DMS53 treated with DMSO at 0.1 percent for 48 hours (cell line): ENCODE measurements around the gene TCHHL1.
"Not testable (repeated sequence)": the region's sequence is repeated elsewhere in the genome, so short reads cannot be mapped to it uniquely, and the experiment has no call there.

Experiments used
- DNase-seq: peaks from one replicate; lab custom pipeline; 2025; ENCODE audit not compliant: unreplicated experiment; lab: John Stamatoyannopoulos, UW

Gene TCHHL1

DNA sequence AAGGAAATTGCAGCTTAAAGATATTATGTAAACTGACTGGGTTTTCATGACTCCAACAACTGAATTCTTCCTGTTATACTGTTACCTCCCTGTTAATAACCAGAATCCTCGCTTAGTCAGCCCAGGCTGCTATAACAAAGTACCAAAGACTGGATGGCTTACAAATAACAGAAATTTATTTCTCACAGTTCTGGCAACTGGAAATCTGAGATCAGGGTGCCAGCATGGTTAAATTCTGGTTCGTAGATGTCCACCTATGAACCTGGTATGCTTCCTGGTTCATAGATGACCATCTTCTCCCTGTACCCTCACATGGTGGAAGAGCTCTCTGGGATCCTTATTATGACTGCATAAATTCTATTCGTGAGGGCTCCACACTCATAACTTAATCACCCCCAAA, 8.1 kb upstream of the TCHHL1 start:
- DNase-seq: no peak

DNA sequence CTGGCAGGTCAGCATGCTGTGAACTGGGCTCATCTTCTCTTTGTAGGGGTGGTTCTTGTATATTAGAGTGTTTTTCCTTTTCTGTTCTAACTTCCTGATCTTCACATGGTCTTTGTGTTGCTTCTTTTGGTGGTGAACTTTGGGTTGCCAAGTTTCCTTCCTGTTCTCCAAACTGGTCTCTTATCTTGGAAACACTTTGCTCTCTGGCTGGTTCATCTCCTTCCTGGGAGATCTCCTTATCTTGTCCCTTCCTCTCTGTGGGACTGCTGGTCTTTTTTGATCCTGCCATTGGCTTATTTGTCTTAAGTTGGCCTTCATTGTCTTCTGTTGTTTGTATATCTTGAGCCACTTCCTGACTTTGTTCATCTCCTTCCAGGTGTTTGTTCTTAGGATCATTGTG, 2.1 kb downstream of the TCHHL1 start:
- no peak for DNase-seq

- no peak for DNase-seq
Observed at GRCh38 chr1:152084853-152085252, 4.0 kb downstream of the TCHHL1 start.

- DNase-seq: not testable (repeated sequence)
Observed at GRCh38 chr1:152081026-152081425, 7.8 kb downstream of the TCHHL1 start.

GRCh38 chr1:152080494-152080893, 8.4 kb downstream of the TCHHL1 start:
- not testable (repeated sequence) for DNase-seq

GRCh38 chr1:152078831-152079441, 9.9 kb downstream of the TCHHL1 start:
- DNase-seq: no peak

GRCh38 chr1:152072311-152072710, 16.6 kb downstream of the TCHHL1 start:
- DNase-seq: no peak

DNA sequence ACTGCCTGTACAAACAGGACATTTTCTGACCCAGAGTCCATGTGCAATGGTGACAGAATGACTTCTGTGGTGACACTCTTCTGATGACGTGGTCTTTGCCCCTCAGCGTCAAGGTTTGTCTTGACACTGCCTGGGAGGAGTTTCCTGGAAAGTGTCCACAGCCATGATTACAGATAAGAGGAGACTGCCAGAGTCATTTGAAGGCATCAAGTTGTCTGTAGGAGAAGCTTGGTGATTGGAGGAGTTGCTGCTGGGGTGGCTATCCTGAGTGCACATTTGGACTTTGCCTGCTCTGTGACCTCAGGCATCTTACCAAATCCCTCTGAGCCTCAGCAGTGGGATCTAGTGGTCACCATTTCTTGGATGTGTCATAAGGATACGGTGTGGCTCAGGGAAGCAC, 17.7 kb downstream of the TCHHL1 start:
- no peak for DNase-seq

DNA sequence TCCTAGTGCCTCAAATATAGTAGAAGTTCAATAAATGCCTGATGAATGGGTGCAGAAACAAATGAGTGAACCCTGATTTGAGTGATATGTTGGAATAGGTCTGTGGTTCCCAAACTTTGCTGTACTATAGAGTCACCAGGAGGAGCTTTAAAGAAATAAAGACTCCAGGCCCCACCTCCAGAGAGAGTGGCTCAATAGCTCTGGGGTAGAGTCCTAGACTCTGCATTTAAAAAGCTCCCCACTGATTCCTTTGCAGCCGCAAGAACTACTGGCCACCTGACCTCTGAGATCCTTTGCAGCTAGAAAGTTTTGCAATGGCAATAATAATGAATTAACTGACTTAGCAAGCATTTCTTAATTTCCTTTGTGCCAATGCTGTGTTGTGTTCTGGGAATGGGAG, 20.9 kb downstream of the TCHHL1 start:
- no peak for DNase-seq

DNA sequence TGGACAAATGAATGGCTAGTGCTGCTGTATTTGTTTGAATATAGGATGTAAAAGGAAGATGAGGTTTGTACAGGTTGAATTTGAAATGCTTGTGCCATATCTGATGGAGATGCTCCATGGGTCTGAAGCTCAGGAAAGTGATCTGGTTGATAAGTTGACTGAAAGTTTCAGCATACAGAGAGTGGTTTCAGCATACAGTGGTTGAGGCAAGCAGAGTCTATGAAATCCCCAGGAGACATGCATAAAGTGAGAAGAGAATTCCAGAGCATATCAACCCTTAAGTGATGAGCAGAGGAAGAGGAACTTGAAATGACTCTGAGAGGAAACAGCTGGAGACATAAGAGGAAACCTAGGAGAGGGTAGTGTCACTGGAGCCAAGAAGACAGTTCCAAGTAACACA, 21.7 kb downstream of the TCHHL1 start:
- DNase-seq: no peak

DNA sequence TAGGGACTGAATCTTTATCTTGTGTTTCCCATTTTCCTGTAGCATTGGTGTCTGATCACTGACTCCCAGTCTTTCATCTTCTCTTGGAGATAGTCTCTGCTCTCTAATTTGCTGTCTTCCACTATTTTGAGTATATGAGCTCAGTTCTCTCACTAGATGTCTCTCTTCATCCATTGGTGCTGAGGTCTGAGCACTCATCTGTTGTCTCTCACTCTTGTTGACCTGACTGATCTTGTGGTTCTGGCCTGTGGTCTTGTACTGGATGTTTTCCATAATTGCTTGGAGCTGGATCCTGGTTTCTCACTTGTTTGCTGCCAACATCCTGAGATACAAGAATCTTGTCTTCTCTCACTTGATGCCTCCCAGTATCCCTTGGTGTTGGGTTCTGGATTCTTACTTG, 26.9 kb downstream of the TCHHL1 start:
- DNase-seq: no peak

- DNase-seq: peak; percentile 55
Observed at GRCh38 chr1:152053375-152053774, 35.5 kb downstream of the TCHHL1 start.

DNA sequence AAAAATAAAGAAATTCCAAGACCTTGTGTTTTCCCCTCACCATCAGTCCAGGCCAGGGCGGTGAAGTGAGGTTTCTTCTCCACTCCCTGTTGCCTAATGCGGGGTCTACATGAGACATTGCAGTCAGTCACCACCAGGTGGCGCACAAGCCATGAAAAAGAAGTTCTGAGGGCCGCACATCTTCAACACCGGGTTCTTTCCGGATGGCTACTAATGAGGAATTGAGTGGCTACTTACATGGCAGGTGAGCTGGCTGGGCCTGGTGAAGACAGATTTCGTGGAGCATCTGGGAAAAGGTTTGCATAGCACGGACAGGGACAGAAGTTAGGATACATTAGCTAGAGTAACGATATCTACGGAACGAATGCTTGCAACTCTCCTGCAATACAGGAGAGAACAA, 36.3 kb downstream of the TCHHL1 start:
- DNase-seq: peak; percentile 83

- no peak for DNase-seq
Observed at GRCh38 chr1:152050886-152051675, 37.8 kb downstream of the TCHHL1 start.

DNA sequence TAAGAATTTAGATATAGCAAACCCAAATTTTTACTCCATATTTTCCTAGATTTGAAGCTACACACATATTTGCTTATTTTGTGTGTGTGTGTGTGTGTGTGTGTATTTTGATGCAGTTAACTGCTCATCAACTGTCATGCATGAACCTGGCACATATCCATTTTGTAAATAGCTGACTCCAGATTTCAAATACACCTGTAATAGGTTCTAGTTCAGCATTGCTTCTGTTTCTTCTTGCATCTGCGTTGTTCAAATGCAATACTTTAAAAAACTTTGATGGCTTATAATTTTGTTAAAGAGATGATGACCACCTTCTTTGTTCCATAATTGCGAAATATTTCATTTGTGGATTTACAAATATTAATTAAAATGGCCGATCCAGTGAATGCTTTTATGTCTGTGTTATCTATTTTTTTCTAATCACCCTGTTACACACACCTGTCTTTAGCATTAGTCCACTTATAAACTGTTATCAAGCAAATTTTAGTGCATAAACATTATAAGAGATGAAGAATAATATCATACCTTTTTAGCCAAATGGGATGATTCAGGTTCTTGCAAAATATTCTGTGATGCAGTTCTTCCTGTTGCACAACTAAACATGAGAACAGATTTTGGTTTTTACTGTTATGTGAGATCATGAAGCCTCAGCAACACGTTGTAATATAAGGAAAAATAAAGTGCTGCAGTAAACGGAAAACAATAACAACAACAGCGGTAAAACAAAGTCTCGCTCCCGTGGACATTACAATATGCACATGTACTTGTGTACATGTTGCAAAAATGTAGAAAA, 39.4 kb downstream of the TCHHL1 start:
- DNase-seq: no peak

DNA sequence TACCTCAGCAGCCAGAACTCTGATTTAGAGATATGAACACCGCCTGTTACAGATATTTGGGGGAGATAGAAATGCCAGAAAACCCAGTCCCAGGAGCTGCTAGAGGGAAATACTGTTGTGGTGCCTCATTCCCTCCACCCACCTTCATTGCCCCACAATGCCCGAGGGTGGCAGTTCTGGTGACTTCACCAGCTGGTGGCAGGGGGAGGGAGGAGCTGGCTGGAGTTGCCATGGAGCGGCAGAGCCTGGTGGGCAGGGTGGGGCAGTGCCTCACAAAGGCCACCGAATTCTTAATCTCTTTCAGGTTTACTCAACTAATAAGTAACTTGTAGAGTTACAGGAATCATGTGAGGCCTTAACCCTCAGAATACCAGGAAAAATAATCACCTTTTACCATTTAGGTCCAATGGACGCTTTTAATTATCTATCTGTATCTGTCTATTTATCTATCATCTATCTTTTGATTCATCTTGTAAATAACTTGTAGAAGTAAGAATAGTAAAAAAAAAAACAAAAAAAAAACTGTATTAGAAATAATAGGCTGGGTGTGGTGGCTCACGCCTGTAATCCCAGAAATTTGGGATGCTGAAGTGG, 40.4 kb downstream of the TCHHL1 start:
- no peak for DNase-seq

DNA sequence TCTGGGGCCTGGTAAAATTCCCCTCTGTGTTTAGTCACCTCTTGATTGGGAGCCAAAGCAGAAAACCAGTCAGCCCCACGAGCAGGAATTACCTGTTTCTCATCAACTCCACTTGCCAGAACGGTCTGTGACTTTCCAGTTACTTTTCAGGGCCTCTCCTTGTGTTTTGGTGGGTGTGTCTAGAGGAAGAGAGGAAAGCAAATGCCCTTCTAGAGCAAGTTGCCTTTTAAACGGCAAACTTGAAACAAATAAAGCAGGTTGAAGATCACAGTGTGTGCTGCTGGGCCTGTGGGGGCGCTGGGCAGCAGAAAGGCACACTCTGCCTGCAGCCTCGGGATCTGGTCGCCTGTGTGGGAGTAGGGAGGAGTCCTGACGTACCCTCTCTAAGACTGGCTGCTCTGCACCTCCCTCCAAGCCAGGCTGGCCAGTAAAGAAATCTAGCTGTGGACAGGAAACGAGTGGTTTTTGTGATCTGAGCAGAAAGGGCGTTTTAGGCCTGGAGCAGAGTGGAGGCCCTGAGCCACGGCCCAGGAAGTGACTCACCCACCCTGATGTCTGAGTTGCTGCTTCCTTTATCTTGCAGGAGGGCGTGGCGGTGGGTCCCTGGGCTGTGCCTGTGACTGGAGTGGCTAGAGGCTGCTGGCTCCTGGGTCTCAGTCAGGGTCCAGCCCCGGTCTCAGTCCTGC, 41.0 kb downstream of the TCHHL1 start:
- peak; percentile 97 for DNase-seq

GRCh38 chr1:152047413-152047729, 41.5 kb downstream of the TCHHL1 start:
- no peak for DNase-seq

DNA sequence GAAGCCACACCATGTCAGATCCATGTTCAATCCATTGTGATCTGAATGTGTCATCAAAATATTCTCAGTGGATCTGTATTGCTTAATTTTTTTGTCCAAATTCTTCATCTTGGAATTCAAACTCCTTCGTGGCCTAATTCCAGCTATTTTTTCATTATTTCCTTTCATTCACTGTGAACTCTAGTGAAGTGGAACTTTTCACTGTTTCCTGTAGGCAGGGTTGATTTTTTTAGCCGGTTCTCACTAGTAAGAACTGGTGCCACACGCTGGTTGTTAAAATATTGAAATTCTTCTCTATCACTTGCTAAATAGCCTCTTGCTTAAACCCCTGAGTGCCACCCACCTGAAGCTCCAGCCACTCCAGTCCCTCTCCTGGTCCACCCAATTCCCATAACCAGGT, 44.5 kb downstream of the TCHHL1 start:
- DNase-seq: no peak

DNA sequence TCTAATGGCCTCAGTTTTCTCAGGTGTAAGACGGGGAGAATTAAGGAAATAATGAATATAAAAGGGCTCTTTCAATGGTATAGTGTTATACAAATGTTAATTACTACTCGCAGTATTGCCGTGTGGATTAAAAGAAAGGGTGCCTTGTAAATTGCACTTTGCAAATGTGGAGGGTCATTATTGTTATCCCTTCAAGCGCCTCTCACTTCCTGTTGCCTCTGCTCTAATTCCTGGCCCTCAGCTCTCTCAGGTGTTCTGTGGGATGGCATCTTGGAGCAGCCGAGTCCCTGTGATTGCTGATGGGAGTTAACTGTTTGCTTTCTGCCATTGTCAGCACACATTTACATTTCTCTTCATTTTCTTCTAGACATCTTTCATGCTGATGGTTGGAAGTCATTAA, 45.0 kb downstream of the TCHHL1 start:
- DNase-seq: no peak

DNA sequence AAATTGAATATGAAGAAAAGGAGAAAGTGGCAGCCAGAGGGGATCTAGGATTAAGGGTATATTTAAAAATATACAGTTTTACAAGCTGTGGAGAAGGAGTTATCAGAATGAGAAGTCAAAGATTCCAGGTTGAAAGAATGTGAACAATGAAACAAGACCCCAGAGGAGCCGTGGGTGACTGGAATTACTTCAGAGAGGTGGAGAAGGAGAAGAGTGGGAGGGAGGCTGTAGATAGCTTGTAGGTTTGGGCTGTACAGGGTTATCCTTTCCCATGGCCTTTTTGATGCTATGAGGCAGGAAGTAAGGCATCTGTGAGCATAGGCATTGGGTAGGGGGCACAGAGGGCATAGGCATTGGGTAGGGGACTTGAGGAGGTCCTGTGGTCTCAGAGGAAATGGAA, 46.8 kb downstream of the TCHHL1 start:
- DNase-seq: no peak
